CD14-positive monocyte (primary cell): ENCODE data around the gene ABCD2. TPM values are rescaled to one million over a fixed set of nuclear protein-coding genes. Genes with fewer than 3 reads are reported as not detected.
"Not testable (repeated sequence)": the region's sequence is repeated elsewhere in the genome, so short reads cannot be mapped to it uniquely, and the experiment has no call there.

Experiments used
- DNase-seq, 3 donors: peaks; one replicate each; pipeline ENCODE4 v3.0.0-alpha.2; 2011 to 2022
- H2AFZ ChIP-seq: 2 replicates; pipeline ENCODE4 v1.6.0; 2012; ENCODE audit warnings: mild to moderate bottlenecking, low read depth, low read length, inconsistent platforms; ENCODE audit not compliant: insufficient read depth, poor library complexity, severe bottlenecking
- H3K27ac ChIP-seq, 2 donors: 1 replicate in 1 of 2; 2 replicates in 1 of 2; pipeline ENCODE4 v1.5.1; 2012 to 2013; ENCODE audit warnings: low read length in 2 of 2, control low read depth in 1 of 2, inconsistent platforms in 1 of 2, low read depth in 1 of 2, mild to moderate bottlenecking in 1 of 2
- H3K27me3 ChIP-seq, 2 donors: one replicate each; pipeline versions ENCODE4 v1.6.0 to v1.6.1; 2011 to 2013; ENCODE audit warnings: low read length in 2 of 2; ENCODE audit not compliant: control insufficient read depth in 2 of 2, insufficient read depth in 2 of 2
- H3K36me3 ChIP-seq, 2 donors: replicated peaks in 1 of 2; 1 replicate in 1 of 2; 2 replicates in 1 of 2; pipeline versions ENCODE4 v1.5.1 to v1.6.1; 2012 to 2013; ENCODE audit warnings: low read length in 2 of 2, control low read depth in 1 of 2, inconsistent platforms in 1 of 2, mild to moderate bottlenecking in 1 of 2; ENCODE audit not compliant: insufficient read depth in 2 of 2, control insufficient read depth in 1 of 2
- H3K4me1 ChIP-seq, 2 donors: 1 replicate in 1 of 2; 2 replicates in 1 of 2; pipeline versions ENCODE4 v1.5.1 to v1.6.1; 2012 to 2013; ENCODE audit warnings: low read length in 2 of 2, control low read depth in 1 of 2, inconsistent platforms in 1 of 2, mild to moderate bottlenecking in 1 of 2, moderate library complexity in 1 of 2; ENCODE audit not compliant: insufficient read depth in 2 of 2, control insufficient read depth in 1 of 2
- H3K4me2 ChIP-seq: replicated peaks from 2 replicates; pipeline ENCODE3; 2012; ENCODE audit warnings: low read length, moderate library complexity, mild to moderate bottlenecking; ENCODE audit not compliant: poor library complexity, severe bottlenecking; ENCODE audit errors: extremely low read depth
- H3K4me3 ChIP-seq, 3 experiments: fragments of 200-600 bp in 1 of 3; sonication (generic) in 1 of 3; replicated peaks in 1 of 3; 1 replicate in 2 of 3; 2 replicates in 1 of 3; pipeline ENCODE4 v1.5.1; 2011 to 2013; ENCODE audit warnings: low read length in 3 of 3, mild to moderate bottlenecking in 3 of 3, control low read depth in 2 of 3, low read depth in 2 of 3, inconsistent platforms in 1 of 3, moderate library complexity in 1 of 3
- H3K79me2 ChIP-seq: 2 replicates; pipeline ENCODE4 v1.6.0; 2012; ENCODE audit warnings: mild to moderate bottlenecking, control low read depth, inconsistent platforms, low read length, moderate library complexity; ENCODE audit not compliant: insufficient read depth
- H3K9ac ChIP-seq: 2 replicates; pipeline ENCODE4 v1.6.0; 2017; ENCODE audit warnings: low read length, mild to moderate bottlenecking; ENCODE audit not compliant: insufficient read depth, poor library complexity, severe bottlenecking
- H3K9me3 ChIP-seq, 2 donors: replicated peaks in 1 of 2; 1 replicate in 1 of 2; 2 replicates in 1 of 2; pipeline versions ENCODE4 v1.5.1 to v1.6.1; 2012 to 2013; ENCODE audit warnings: low read length in 2 of 2, control low read depth in 1 of 2; ENCODE audit not compliant: control insufficient read depth in 1 of 2, insufficient read depth in 1 of 2
- H4K20me1 ChIP-seq: 2 replicates; pipeline ENCODE4 v1.6.0; 2012; ENCODE audit warnings: mild to moderate bottlenecking, low read length, control low read depth, moderate library complexity; ENCODE audit not compliant: insufficient read depth
- H3K27ac Mint-ChIP-seq, 7 donors: one replicate each; pipeline ENCODE4 v1.8.0; 2020; ENCODE audit warnings: mild to moderate bottlenecking in 7 of 7, mixed read lengths in 7 of 7, moderate library complexity in 6 of 7, inconsistent platforms in 2 of 7
- H3K27me3 Mint-ChIP-seq, 3 donors: one replicate each; pipeline ENCODE4 v1.8.0; 2021 to 2022; ENCODE audit warnings: low read depth in 3 of 3, mild to moderate bottlenecking in 3 of 3, mixed read lengths in 3 of 3, moderate library complexity in 3 of 3, inconsistent platforms in 1 of 3
- H3K36me3 Mint-ChIP-seq, 2 donors: one replicate each; pipeline ENCODE4 v1.8.0; 2020; ENCODE audit warnings: mixed read lengths in 2 of 2, inconsistent platforms in 1 of 2, mild to moderate bottlenecking in 1 of 2
- H3K4me1 Mint-ChIP-seq: one replicate; pipeline ENCODE4 v1.8.0; 2020; ENCODE audit warnings: mild to moderate bottlenecking, mixed read lengths
- H3K4me3 Mint-ChIP-seq, 2 donors: one replicate each; pipeline ENCODE4 v1.8.0; 2020; ENCODE audit warnings: mild to moderate bottlenecking in 2 of 2, mixed read lengths in 2 of 2, moderate library complexity in 1 of 2
- H3K9me3 Mint-ChIP-seq, 7 donors: one replicate each; pipeline ENCODE4 v1.8.0; 2020 to 2022; ENCODE audit warnings: mixed read lengths in 7 of 7, mild to moderate bottlenecking in 6 of 7, moderate library complexity in 6 of 7, inconsistent platforms in 2 of 7
- CTCF ChIP-seq: fragments of 200-600 bp; IDR thresholded peaks from one replicate; pipeline ENCODE4 v1.8.0; 2022; ENCODE audit warnings: antibody characterized with exemption, mild to moderate bottlenecking
- WGBS: methylation state at CpG from one replicate; pipeline ENCODE4 v1.1.5; 2013; ENCODE audit warnings: missing lambda C conversion rate; ENCODE audit not compliant: insufficient coverage; 5-methylcytosine and 5-hydroxymethylcytosine counted together
- intact Hi-C, 2 donors: fragments of 100-400 bp; cut with micrococcal nuclease; formaldehyde crosslinking; loops; one replicate each; pipeline versions ENCODE4 v1.15.0 to v1.15.1; 2023
- polyA plus RNA-seq, 3 donors: library from polyadenylated mRNA; depleted of rRNA in 1 of 3; unstranded in 2 of 3; stranded (reverse) in 1 of 3; fragments of 300-500 nt in 2 of 3; fragments of >200 nt in 1 of 3; fragmentation: Illumina TruSeq in 2 of 3; gene quantifications; 1 replicate in 2 of 3; 2 replicates in 1 of 3; pipeline ENCODE4 v1.2.3, GENCODE V29; 2012 to 2021

The ABCD2 gene
- polyA plus RNA-seq, 3 donors: not detected

- TF ChIP-seq CTCF: no peak
- Histone ChIP-seq H3K9ac (no peak overlapping the region), H3K27ac (no peak overlapping the region), H3K9me3 (peaks cover 8 to 9% of the 10 kb centered on the region in 2 donors), H3K36me3 (no peaks in the 10 kb centered on the region), H3K27me3 (no peaks in the 10 kb centered on the region), H3K4me1 (no peaks in the 10 kb centered on the region), H3K4me3 (no peak overlapping the region), H4K20me1 (no peaks in the 10 kb centered on the region), H3K79me2 (no peaks in the 10 kb centered on the region), H3K4me2 (no peak overlapping the region), H2AFZ (no peak overlapping the region)
- Mint-ChIP-seq H3K4me3 (no peak overlapping the region), H3K9me3 (peaks cover 2 to 11% (median 7%) of the 10 kb centered on the region in 7 donors), H3K4me1 (no peaks in the 10 kb centered on the region), H3K36me3 (no peaks in the 10 kb centered on the region), H3K27me3 (peaks cover 0 to 2% (median 0%) of the 10 kb centered on the region in 3 donors), H3K27ac (no peak overlapping the region)
- intact Hi-C loops: no loop called here
- no peak for DNase-seq
- WGBS: 75% methylated on average over 2 of the region's 2 CpGs
Measured at GRCh38 chr12:39526974-39527373, 92.6 kb downstream of the ABCD2 start.

DNA sequence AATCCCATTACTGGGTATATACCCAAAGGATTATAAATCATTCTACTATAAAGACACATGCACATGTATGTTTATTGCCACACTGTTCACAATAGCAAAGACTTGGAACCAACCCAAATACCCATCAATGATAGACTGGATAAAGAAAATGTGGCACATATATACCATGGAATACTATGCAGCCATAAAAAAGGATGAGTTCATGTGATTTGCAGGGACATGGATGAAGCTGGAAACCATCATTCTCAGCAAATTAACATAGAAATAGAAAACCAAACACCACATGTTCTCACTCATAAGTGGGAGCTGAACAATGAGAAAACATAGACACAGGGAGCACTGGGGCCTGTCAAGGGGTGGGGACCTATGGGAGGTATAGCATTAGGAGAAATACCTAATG is 97.4 kb downstream of the ABCD2 start:
- H3K36me3 ChIP-seq, H3K27me3 ChIP-seq, H4K20me1 ChIP-seq, H2AFZ ChIP-seq, H3K4me2 ChIP-seq, H3K4me1 ChIP-seq, H3K4me3 Mint-ChIP-seq, DNase-seq, H3K27me3 Mint-ChIP-seq, intact Hi-C loops, H3K9me3 ChIP-seq, H3K27ac Mint-ChIP-seq, H3K4me3 ChIP-seq, H3K9ac ChIP-seq, H3K27ac ChIP-seq, H3K79me2 ChIP-seq, H3K4me1 Mint-ChIP-seq, H3K36me3 Mint-ChIP-seq: not testable (repeated sequence)
- H3K9me3 Mint-ChIP-seq: peaks cover 3 to 15% (median 9%) of the 10 kb centered on the region in 7 donors
